Heart left ventricle (tissue), 11 donors: ENCODE results near the gene RAD23A. TPM values are rescaled to one million over a fixed set of nuclear protein-coding genes. Genes with fewer than 3 reads are reported as not detected.

ENCODE experiments used
- microRNA-seq, 4 donors: library from miRNA; unstranded; fragments of <30 nt; microRNA quantifications; one replicate each; pipeline versions ENCODE4 to v1.2.0, GENCODE V29; 2017 to 2020
- polyA plus RNA-seq, 2 donors: library from polyadenylated mRNA; stranded (reverse); fragments of 200-250 nt; gene quantifications; one replicate each; pipeline ENCODE4 v1.2.3, GENCODE V29; 2013
- total RNA-seq, 9 donors: library from RNA; depleted of rRNA in 2 of 9; stranded (reverse); fragments of >200 nt in 2 of 9; fragmentation: NEBNext Ultra II Directional in 3 of 9; extraction: Animal tissue kit (Norgen Biotek cat#: 25700) in 3 of 9; gene quantifications; one replicate each; pipeline versions ENCODE4 v1.1.0 to v1.2.4, GENCODE V29; 2016 to 2023
- donor health status: ischemic (EF 13 %, LVEDD 7.1; RV severe dilation, severe dysfunction).
- donor health status: healthy with polysubstance abuse.
- donor health status: DM: no; HTN: yes; CAD: no.
- donor health status: DM: no; HTN: no; CAD: no.
- donor health status: ischemic (EF 25% LVEDD 5.7; RV mildly dilated, moderate dysfunction).
- donor health status: healthy.
- donor health status: DM: yes; HTN: yes; CAD: no.
- donor health status: PGD.
- donor health status: nonischemic (EF 23%, LVEDD 6.1; RV moderate dilation, normal function).

The RAD23A gene
- total and polyA plus RNA-seq, 11 donors = 130 to 272 (median 162) TPM

Small RNA genes within 50 kb of the gene (microRNA-seq; reads per million reads assigned to microRNA genes)
- gene MIR5695 (0 reads per million in 4 donors), gene MIR6515 (0.77 to 2.6 (median 1.4) reads per million in 4 donors)

Other genes starting within 250 kb of the RAD23A start
- 1 to 10 TPM; 1.5 to 3.6 (median 2.4) TPM for gene FBXW9, start 249.2 kb upstream of the RAD23A start, total RNA-seq
- gene FBXW9, start 249.2 kb upstream of the RAD23A start, polyA plus RNA-seq = 1 to 10 TPM; 1.0 to 5.0 TPM
- 10 to 100 TPM; 33.7 to 57.4 (median 42.6) TPM for gene TNPO2, start 221.9 kb upstream of the RAD23A start, total RNA-seq
- 10 to 100 TPM; 18.0 to 29.2 TPM for gene TNPO2, start 221.9 kb upstream of the RAD23A start, polyA plus RNA-seq
- gene TRIR, start 211.2 kb upstream of the RAD23A start, total RNA-seq = 100 to 1,000 TPM in 6 of 9 donors, 10 to 100 TPM in 3; 90.4 to 305 (median 118) TPM
- 100 to 1,000 TPM; 226 to 234 TPM for gene TRIR, start 211.2 kb upstream of the RAD23A start, polyA plus RNA-seq
- gene GET3, start 208.4 kb upstream of the RAD23A start, total RNA-seq = 10 to 100 TPM; 54.3 to 81.5 (median 61.8) TPM
- gene GET3, start 208.4 kb upstream of the RAD23A start, polyA plus RNA-seq = 100 to 1,000 TPM in 1 of 2 donors, 10 to 100 TPM in 1; 76.3 to 133 TPM
- gene BEST2, start 194.1 kb upstream of the RAD23A start, total RNA-seq = not detected
- not detected for gene BEST2, start 194.1 kb upstream of the RAD23A start, polyA plus RNA-seq
- gene HOOK2, start 170.3 kb upstream of the RAD23A start, total RNA-seq = 10 to 100 TPM; 45.5 to 90.1 (median 62.6) TPM
- 10 to 100 TPM; 29.9 to 83.5 TPM for gene HOOK2, start 170.3 kb upstream of the RAD23A start, polyA plus RNA-seq
- gene JUNB, start 154.4 kb upstream of the RAD23A start, total RNA-seq = 100 to 1,000 TPM in 4 of 9 donors, 10 to 100 TPM in 5; 19.6 to 205 (median 67.6) TPM
- gene JUNB, start 154.4 kb upstream of the RAD23A start, polyA plus RNA-seq = 10 to 100 TPM; 29.6 to 52.9 TPM
- 1,000 to 10,000 TPM in 2 of 9 donors, 100 to 1,000 TPM in 7; 435 to 1,432 (median 684) TPM for gene PRDX2, start 144.1 kb upstream of the RAD23A start, total RNA-seq
- gene PRDX2, start 144.1 kb upstream of the RAD23A start, polyA plus RNA-seq = 100 to 1,000 TPM; 544 to 645 TPM
- gene THSD8, start 143.8 kb upstream of the RAD23A start, total RNA-seq = 1 to 10 TPM in 7 of 9 donors, not detected in 2; 1.2 to 6.8 (median 2.2) TPM
- 1 to 10 TPM in 1 of 2 donors, under 1 TPM in 1; 0.35 to 3.2 TPM for gene THSD8, start 143.8 kb upstream of the RAD23A start, polyA plus RNA-seq
- 1 to 10 TPM in 8 of 9 donors, under 1 TPM in 1; 0.63 to 7.6 (median 4.0) TPM for gene RNASEH2A, start 139.3 kb upstream of the RAD23A start, total RNA-seq
- 1 to 10 TPM; 1.3 to 8.6 TPM for gene RNASEH2A, start 139.3 kb upstream of the RAD23A start, polyA plus RNA-seq
- not detected for gene RTBDN, start 111.3 kb upstream of the RAD23A start, total RNA-seq
- gene RTBDN, start 111.3 kb upstream of the RAD23A start, polyA plus RNA-seq = not detected
- gene MAST1, start 107.3 kb upstream of the RAD23A start, total RNA-seq = 1 to 10 TPM in 2 of 9 donors, under 1 TPM in 4, not detected in 3; 0.27 to 1.7 (median 0.31) TPM
- under 1 TPM; 0.15 to 0.37 TPM for gene MAST1, start 107.3 kb upstream of the RAD23A start, polyA plus RNA-seq
- 10 to 100 TPM; 15.9 to 41.1 (median 23.3) TPM for gene DNASE2, start 64.4 kb upstream of the RAD23A start, total RNA-seq
- gene DNASE2, start 64.4 kb upstream of the RAD23A start, polyA plus RNA-seq = 10 to 100 TPM; 11.7 to 31.7 TPM
- gene KLF1, start 58.7 kb upstream of the RAD23A start, total RNA-seq = under 1 TPM in 2 of 9 donors, not detected in 7; 0.19 to 0.25 TPM
- gene KLF1, start 58.7 kb upstream of the RAD23A start, polyA plus RNA-seq = not detected
- gene GCDH, start 54.7 kb upstream of the RAD23A start, total RNA-seq = 100 to 1,000 TPM in 1 of 9 donors, 10 to 100 TPM in 8; 29.8 to 105 (median 46.7) TPM
- gene GCDH, start 54.7 kb upstream of the RAD23A start, polyA plus RNA-seq = 100 to 1,000 TPM in 1 of 2 donors, 10 to 100 TPM in 1; 28.7 to 107 TPM
- gene SYCE2, start 26.6 kb upstream of the RAD23A start, total RNA-seq = under 1 TPM in 1 of 9 donors, not detected in 8; 0.24 TPM
- gene SYCE2, start 26.6 kb upstream of the RAD23A start, polyA plus RNA-seq = under 1 TPM in 1 of 2 donors, not detected in 1; 0.06 TPM
- gene FARSA, start 12.2 kb upstream of the RAD23A start, total RNA-seq = 10 to 100 TPM; 35.0 to 49.6 (median 40.6) TPM
- 100 to 1,000 TPM in 1 of 2 donors, 10 to 100 TPM in 1; 37.3 to 104 TPM for gene FARSA, start 12.2 kb upstream of the RAD23A start, polyA plus RNA-seq
- 100 to 1,000 TPM; 231 to 816 (median 380) TPM for gene CALR, start 7.3 kb upstream of the RAD23A start, total RNA-seq
- gene CALR, start 7.3 kb upstream of the RAD23A start, polyA plus RNA-seq = 100 to 1,000 TPM; 227 to 771 TPM
- 10 to 100 TPM; 17.2 to 63.6 (median 27.2) TPM for gene GADD45GIP1, start 11.4 kb downstream of the RAD23A start, total RNA-seq
- gene GADD45GIP1, start 11.4 kb downstream of the RAD23A start, polyA plus RNA-seq = 100 to 1,000 TPM in 1 of 2 donors, 10 to 100 TPM in 1; 64.9 to 119 TPM
- gene DAND5, start 23.7 kb downstream of the RAD23A start, total RNA-seq = 10 to 100 TPM in 4 of 9 donors, 1 to 10 TPM in 5; 2.9 to 13.6 (median 9.0) TPM
- 1 to 10 TPM; 1.4 to 4.7 TPM for gene DAND5, start 23.7 kb downstream of the RAD23A start, polyA plus RNA-seq
- gene NFIX, start 49.6 kb downstream of the RAD23A start, total RNA-seq = 100 to 1,000 TPM in 8 of 9 donors, 10 to 100 TPM in 1; 81.4 to 147 (median 122) TPM
- 10 to 100 TPM; 42.1 to 55.2 TPM for gene NFIX, start 49.6 kb downstream of the RAD23A start, polyA plus RNA-seq
- gene LYL1, start 157.0 kb downstream of the RAD23A start, total RNA-seq = 10 to 100 TPM in 3 of 9 donors, 1 to 10 TPM in 6; 5.2 to 19.1 (median 8.3) TPM
- gene LYL1, start 157.0 kb downstream of the RAD23A start, polyA plus RNA-seq = 1 to 10 TPM; 7.7 to 8.4 TPM
- gene TRMT1, start 170.9 kb downstream of the RAD23A start, total RNA-seq = 10 to 100 TPM; 15.1 to 22.6 (median 16.2) TPM
- gene TRMT1, start 170.9 kb downstream of the RAD23A start, polyA plus RNA-seq = 10 to 100 TPM; 26.4 to 32.4 TPM
- 10 to 100 TPM; 28.7 to 88.2 (median 41.8) TPM for gene NACC1, start 172.4 kb downstream of the RAD23A start, total RNA-seq
- 10 to 100 TPM; 49.6 to 74.2 TPM for gene NACC1, start 172.4 kb downstream of the RAD23A start, polyA plus RNA-seq
- gene STX10, start 204.5 kb downstream of the RAD23A start, total RNA-seq = 10 to 100 TPM; 24.0 to 48.8 (median 35.8) TPM
- gene STX10, start 204.5 kb downstream of the RAD23A start, polyA plus RNA-seq = 10 to 100 TPM; 52.5 to 64.7 TPM
- 100 to 1,000 TPM in 1 of 9 donors, 10 to 100 TPM in 8; 17.6 to 101 (median 29.1) TPM for gene IER2, start 204.5 kb downstream of the RAD23A start, total RNA-seq
- 10 to 100 TPM; 21.8 to 35.7 TPM for gene IER2, start 204.5 kb downstream of the RAD23A start, polyA plus RNA-seq